GM19023 (cell line): ENCODE measurements around the gene ARFGEF2.
"Not testable (repeated sequence)": the region's sequence is repeated elsewhere in the genome, so short reads cannot be mapped to it uniquely, and the experiment has no call there.

Experiments
- ATAC-seq: cut with Tn5 transposase; IDR thresholded peaks from one replicate; pipeline ENCODE4 v1.9.1; 2021; ENCODE audit warnings: mild to moderate bottlenecking, moderate library complexity; ENCODE audit not compliant: unreplicated experiment

The ARFGEF2 gene

DNA sequence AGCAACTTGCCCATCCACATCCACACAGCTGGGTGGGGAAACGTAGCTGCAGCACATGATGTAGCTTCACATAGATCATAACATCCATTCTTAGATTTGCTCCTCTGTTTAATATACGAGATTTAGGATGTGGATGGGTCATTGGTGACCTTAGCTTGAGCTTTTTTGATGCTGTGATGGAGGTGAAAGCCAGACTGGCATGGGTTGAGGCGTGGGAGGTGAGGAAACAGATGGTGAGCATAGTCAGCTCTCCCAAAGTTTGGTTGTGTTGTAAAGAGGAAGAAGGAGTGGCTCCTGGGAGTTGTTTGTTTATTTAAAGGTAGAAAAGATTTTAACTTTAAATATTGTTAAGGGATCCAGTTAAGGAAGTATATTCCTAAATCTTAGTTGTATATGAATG, 5.3 kb downstream of the ARFGEF2 start:
- ATAC-seq, result no peak

DNA sequence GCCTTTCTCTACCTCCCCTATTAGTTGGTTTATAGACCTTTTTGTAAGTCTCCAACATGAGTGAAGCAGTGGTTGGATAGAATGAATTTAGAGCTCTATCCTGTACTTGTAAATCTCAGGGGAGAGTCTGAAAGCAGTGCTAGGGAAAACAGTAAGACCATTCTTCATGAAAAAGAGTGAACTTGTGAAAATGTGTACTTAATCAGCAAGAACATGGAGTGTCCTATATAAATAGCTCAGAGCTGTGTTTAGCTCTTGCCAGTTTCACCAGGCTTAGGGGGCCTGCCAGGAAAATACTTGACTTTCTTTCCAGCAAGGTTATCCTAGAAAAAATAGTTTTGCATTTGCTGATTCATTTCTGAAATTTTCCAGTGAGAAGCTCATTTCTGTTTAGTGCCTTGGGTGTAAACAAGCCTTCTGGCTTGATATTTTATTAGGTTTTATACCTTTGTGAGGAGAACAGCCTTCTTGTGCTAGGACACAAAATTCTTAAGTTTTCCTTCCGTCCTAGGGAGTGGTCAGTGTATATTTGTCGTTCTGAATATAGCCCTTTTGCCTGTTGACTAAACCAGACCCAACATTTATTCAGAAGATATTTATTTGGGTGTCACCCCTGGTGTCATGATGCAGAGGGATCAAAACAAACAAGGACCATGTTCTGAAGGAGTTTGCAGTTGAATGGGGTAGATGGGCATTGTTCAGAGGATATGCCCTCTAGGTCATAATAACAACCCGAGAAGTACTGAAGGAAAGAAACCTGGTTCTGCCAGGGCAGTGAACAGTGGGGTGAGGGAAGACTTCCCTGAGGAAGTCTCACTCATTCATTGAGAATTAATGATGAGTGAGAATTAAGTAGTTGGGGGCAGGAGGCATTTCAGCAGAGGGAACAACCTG, 7.6 kb downstream of the ARFGEF2 start:
- no peak for ATAC-seq

GRCh38 chr20:48930035-48930434, 8.5 kb downstream of the ARFGEF2 start:
- ATAC-seq, result no peak

DNA sequence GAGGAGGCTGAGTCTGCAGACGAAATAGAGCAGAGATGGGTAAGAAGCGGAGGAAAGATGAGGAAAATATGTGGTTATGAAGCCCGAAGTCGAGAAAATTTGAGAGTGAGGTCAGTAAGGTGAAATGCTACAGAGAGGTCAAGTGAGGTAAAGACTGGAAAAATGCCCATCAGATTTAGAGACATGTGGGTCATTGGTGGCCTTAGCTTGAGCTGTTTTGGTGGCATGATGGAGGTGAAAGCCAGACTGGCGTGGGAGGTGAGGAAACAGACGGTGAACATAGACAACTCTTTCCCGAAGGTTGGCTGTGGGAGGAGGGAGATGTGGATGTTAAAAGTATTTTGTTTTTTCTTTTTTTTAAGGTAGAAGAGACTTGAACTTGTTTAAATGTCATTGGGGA, 9.4 kb downstream of the ARFGEF2 start:
- ATAC-seq, result no peak

DNA sequence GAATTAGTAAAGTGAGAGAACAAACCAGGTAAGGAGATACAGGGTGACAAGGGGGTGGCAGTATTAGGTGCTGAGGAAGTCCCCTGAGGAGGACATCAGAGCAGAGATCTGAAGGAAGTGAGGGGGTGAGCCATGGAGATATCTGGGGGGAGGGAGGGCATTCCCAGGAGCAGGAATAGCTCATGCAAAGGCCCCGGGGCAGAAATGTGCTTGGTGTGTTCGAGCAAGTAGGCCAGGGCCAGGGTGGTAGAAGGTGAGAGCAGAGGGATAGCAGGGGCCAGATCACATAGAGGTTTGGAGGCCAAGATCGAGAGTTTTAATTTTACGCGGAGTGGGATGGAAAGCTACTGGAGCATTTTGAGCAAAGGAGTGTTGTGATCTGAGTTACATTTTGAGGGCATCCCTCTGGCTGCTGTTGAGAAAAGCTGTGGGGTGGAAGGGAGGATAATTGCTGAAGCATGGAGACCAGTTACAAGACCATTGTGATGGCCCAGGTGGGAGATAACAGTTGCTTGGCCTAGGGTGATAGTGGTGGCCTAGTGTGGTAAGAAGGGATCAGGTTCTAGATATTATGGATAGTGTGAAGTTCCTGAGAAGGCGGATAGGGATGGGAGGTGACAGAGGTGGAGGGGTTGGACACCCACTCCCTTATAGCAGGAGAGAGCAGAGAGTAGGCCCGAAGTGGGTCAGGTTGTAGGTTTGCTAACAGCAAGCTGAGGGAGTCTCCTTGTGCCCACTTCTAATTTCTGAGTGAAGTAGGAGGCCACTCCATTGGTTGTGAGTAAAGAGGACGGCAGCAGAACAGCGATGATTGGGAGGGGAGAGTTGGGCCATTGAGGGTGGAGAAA, 10.2 kb downstream of the ARFGEF2 start:
- no peak for ATAC-seq

DNA sequence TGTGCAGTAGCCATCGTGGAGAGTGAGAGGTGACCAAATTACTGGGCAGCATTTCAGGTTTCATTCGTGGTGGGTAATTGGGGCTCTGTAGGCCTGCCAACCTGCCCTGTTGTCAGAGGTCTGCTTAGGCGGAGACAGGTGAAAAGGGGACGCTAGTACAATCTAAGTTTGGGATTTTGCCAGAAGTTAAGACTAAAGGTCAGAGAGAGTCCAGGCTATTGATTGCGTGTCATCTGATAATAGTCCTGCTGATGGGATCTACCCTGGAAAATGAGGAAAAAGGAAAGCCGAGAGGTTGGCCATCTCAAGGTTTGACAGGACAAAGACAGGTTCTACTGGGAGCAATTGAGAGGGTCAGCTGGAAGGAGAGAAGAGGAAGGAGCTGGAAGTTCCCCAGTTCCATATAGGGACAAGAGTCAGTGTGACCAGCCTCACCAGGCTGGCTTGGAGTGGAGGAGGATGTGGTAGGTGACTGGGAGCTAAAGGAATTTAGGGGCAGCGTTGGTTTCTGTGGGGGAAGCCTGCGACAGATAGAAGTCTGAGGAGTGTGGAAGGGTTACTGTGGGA, 10.9 kb downstream of the ARFGEF2 start:
- ATAC-seq, result no peak

DNA sequence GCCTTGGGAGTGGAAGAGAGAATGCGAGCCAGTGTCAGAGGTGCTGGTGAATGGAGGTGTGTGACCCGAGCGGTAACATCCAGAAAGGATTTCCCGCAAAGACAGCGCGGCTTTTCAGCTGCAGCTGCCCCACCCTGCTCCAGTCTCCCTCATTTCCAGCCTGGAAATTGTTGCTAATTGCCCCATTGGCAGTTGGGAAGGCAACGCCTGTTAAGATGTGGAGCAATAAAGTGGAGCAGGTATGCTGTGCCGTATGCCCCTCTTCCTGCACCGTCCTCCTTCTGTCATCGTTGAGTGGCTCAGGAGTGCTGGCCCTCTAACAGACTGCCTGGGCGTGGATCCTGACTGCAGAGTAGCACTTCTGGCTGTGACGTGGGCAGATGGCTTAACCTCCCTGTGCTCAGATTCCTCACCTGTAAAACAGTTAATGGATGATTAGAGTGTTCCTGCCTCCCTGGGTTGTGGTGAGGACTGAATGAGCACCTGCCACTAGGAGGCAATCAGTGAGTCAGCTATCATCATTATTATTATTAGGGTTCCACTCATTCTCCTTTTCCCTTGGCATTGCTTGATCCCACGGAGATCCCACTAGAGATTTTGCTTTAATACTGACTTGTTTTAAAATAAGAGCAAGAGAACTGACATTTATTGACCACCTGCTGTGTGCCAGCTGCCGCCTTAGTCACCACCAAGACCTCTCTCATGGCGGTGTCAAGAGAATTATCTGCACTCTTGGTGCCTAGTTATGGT, 11.7 kb downstream of the ARFGEF2 start:
- no peak for ATAC-seq

DNA sequence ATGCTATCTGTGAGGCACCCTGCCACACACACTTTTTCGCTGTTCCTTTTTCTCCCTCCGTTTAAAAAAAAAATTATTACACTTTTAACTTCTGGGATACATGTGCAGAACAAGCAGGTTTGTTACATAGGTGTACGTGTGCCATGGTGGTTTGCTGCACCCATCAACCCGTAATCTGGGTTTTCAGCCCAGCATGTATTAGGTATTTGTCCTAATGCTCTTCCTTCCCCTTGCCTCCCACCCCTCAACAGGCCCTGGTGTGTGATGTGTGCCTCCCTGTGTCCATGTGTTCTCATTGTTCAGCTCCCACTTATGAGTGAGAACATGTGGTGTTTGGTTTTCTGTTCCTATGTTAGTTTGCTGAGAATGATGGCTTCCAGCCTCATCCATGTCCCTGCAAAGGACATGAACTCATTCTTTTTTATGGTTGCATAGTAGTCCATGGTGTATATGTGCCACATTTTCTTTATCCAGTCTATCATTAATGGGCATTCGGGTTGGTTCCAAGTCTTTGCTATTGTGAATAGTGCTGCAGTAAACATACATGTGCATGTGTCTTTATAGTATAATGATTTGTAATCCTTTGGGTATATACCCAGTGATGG, 12.9 kb downstream of the ARFGEF2 start:
- ATAC-seq, result not testable (repeated sequence)

GRCh38 chr20:48934966-48935365, 13.5 kb downstream of the ARFGEF2 start:
- ATAC-seq, result not testable (repeated sequence)

GRCh38 chr20:48936178-48936577, 14.7 kb downstream of the ARFGEF2 start:
- not testable (repeated sequence) for ATAC-seq

GRCh38 chr20:48937674-48938073, 16.2 kb downstream of the ARFGEF2 start:
- ATAC-seq, result no peak

GRCh38 chr20:48938670-48939069, 17.2 kb downstream of the ARFGEF2 start:
- no peak for ATAC-seq

- no peak for ATAC-seq
Observed at GRCh38 chr20:48940170-48940569, 18.7 kb downstream of the ARFGEF2 start.

DNA sequence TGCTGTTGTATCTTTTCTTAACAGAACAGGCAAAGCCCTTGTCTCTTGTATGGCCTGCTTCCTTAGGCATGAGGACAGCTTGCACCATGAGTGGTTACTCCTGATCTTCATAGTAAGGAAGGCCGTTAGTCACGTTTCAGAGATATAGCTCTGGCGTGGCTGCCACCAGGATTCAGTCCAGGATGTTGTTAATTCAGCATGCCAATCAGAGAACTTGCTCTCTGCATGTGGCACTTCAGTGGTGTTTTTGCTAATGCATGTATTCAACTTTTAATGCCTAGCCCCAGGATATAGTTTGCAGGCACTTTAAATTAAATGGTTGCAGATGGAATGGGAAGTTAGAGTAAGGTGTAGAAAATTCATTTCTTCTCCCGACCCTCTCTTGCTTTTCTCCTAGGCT, 20.0 kb downstream of the ARFGEF2 start:
- ATAC-seq, result no peak

GRCh38 chr20:48942730-48943129, 21.2 kb downstream of the ARFGEF2 start:
- no peak for ATAC-seq

DNA sequence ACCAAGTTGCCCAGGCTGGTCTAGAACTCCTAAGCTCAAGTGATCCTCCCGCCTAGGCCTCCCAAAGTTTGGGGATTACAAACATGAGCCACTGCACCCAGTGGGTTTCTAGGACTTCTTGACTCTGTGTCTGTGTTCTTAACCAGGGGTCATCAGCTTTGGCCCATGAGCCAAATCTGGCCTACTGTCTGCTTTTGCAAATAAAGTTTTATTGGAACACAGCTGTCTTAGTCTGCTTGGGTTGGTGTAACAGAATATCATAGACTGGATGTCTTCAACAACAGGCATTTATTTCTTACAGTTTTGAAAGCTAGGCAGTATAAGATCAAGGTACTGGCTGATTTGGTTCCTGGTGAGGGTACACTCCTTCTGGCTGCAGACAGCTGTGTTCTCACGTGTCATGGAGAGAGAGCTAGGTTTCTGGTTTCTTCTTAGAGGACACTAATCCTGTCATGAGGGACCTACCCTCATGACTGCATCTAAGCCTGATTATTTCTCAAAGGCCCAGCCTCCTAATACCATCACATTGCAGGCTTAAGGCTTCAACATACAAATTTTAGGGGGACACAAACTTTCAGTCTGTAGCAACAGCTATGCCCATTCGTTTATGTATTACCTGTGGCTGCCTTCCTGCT, 23.3 kb downstream of the ARFGEF2 start:
- ATAC-seq, result no peak

GRCh38 chr20:48945840-48946514, 24.5 kb downstream of the ARFGEF2 start:
- ATAC-seq, result no peak

GRCh38 chr20:48948612-48949011, 27.1 kb downstream of the ARFGEF2 start:
- ATAC-seq, result no peak
